GM19395 (cell line): ENCODE measurements around the gene TPRA1.

Experiments
- ATAC-seq: cut with Tn5 transposase; IDR thresholded peaks from one replicate; pipeline ENCODE4 v1.9.1; 2021; ENCODE audit warnings: mild to moderate bottlenecking, moderate library complexity; ENCODE audit not compliant: unreplicated experiment

Gene TPRA1

GRCh38 chr3:127593178-127593577 is 2.6 kb upstream of the TPRA1 start:
- no peak for ATAC-seq

DNA sequence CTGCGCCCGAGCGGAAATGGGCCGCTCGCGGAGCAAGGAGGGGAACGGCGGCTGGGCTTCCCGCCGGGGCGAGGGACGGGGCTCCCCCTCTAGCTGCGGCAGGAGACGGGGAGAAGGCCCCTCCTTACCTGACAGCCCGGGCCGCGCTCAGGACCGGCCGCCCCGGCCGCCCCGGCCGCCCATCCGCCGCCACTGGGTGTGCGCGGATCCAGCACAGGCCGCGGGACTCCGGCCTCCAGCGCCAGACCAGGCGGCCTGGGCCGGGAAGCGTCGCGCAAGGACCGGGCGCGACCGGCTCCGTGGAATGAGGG is 296 bp downstream of the TPRA1 start:
- ATAC-seq: peak; percentile 35

DNA sequence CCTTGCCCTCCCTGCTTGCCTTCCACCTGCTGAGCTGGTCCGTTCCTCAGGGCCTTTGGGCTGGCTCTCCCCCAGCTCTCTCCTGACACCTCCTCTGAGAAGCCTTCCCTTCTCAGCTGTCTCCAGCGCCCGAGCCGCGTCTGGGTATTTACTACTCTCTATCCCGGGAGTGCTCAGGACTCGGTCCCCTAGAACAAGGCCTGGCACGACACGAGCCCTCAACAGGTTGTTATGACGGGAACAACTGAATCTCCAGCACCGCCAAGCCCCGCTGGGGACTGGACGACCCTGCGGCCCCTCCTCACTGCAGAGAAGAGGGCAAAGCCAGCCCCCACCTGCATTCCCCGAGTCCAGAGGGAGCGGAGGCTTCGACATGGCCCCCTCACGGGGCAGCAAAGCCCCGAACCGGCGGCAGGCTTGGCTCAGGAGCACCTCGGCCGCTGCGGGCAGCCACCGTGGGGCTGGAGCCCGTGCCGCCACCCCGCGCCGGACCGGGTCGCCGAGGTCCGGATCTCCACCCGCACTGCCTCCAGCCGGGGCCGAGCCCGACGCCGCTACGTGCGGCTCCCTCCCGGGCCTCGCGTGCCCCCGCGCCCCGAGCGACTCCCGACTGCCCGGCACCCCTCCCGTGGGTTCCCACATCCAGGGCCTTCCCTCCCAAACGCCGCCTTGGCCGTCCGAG is 792 bp downstream of the TPRA1 start:
- ATAC-seq: peak; percentile 6

- no peak for ATAC-seq
Measured at GRCh38 chr3:127588806-127589577, 1.5 kb downstream of the TPRA1 start.

DNA sequence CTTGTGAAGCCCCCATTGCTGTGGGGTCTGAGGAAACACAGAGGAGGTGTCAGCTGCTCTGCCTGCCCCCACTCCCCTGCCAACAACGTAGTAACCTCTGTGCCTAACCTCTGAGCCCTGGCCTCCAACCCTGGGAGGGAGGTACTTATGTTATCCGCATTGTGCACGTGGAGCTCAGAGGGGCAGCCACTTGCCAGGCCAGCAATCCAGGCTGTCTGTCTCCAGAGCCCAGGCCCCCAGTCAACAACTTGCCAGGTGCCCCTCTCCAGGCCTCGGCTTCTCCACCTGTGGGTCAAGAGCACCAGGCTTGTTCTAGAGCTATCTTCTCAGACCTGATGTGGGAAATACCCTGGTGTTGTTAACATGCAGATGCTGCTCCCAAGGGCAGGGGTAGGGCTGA is 2.7 kb downstream of the TPRA1 start:
- no peak for ATAC-seq

GRCh38 chr3:127585813-127586413 is 4.6 kb downstream of the TPRA1 start:
- ATAC-seq: no peak

- no peak for ATAC-seq
Measured at GRCh38 chr3:127585163-127585812, 5.2 kb downstream of the TPRA1 start.

DNA sequence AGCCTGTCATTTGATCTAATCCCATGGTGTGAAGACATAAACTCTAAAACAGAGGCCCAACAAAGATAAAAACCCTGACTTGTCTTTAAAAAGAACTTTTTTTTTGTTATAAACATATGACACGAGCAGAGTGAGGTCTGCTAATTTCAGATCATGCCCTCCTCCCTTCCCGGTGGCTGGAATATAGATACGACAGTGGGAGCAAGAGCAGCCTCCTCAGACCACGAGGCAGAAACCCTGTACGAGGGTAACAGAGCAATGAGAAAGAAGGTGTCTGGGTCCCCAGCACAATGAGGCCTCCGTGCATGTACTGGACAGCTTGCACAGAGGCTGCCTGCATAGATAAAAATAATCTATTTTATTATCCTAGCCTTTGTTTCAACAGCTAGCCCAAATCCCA is 5.8 kb downstream of the TPRA1 start:
- ATAC-seq: no peak

DNA sequence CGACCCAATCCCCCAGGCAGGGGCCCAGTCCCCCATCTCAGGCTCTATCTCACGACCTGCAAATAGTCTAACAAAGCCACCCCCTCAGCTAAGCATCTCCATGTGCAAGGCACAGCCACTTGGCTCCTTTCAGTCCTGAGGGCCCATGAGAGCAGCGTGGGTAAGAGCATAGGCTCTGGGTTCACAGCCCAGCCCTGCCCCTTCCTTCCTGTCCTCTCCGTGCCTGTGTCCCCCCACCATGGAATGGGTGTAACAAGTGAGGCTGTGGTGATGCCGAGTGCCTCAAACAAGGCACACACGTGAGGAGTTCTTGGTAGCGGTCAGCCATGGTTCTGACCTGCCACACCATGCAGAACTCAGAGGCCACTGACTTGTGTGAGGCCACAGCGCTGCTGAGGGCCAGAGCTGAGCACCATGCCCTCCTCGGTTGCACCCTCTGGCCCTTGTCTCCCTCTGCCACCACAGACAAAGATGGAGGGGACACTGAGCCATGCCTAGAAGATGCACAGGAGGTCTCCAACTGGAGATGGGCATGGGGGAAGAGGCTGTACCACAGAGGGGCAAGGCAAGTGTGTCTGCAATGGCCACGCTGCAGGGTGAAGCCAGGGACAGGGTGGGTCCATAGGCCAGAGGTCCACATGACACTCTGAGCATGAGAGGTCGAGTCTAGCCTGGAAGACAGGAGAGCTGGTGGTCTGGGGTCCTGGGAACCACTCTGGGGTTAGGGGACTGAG is 10.0 kb downstream of the TPRA1 start:
- no peak for ATAC-seq

DNA sequence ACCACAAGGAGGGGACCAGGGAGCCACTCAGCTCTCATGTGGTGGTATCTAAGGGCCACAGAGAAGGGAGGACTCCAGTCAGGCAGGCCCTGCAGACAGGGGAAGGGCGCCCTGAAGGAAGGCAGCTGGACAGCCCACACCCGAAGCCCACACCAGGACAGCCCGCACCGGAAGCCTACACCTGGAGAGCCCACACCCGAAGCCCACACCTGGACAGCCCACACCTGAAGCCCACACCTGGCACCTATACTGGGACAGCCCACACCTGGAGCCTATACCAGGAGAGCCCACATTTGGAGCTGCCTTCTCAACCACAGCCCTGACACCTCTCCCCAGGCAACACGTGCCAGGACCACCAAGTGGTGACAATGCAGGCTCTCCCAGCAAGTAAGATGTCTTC is 11.7 kb downstream of the TPRA1 start:
- ATAC-seq: no peak

GRCh38 chr3:127578168-127578567 is 12.4 kb downstream of the TPRA1 start:
- ATAC-seq: no peak

DNA sequence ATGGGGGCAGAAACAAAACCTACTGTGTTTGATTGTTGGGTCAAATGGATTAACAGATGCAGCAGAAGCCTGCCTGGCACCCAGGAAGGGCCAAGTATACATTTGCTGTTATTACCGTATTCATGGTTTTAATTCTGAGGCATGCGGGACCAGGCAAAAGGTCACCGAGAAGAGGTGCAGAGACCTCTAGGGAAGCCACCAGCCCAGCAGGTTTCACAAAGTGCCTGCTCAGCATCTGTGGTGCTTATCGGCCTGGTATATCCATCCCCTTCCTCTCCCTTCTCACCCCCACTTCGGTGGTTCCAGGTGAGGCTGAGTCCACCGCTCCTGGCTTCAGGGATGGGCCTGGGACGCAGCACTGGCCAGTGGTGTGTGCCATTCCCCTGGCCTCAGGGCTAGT is 13.1 kb downstream of the TPRA1 start:
- no peak for ATAC-seq

GRCh38 chr3:127574880-127575878 is 15.4 kb downstream of the TPRA1 start:
- ATAC-seq: peak; percentile 85

GRCh38 chr3:127573912-127574311 is 16.6 kb downstream of the TPRA1 start:
- ATAC-seq: no peak

- ATAC-seq: no peak
Measured at GRCh38 chr3:127573401-127573800, 17.1 kb downstream of the TPRA1 start.

- no peak for ATAC-seq
Measured at GRCh38 chr3:127572735-127573134, 17.8 kb downstream of the TPRA1 start.

GRCh38 chr3:127572186-127572585 is 18.3 kb downstream of the TPRA1 start:
- no peak for ATAC-seq

DNA sequence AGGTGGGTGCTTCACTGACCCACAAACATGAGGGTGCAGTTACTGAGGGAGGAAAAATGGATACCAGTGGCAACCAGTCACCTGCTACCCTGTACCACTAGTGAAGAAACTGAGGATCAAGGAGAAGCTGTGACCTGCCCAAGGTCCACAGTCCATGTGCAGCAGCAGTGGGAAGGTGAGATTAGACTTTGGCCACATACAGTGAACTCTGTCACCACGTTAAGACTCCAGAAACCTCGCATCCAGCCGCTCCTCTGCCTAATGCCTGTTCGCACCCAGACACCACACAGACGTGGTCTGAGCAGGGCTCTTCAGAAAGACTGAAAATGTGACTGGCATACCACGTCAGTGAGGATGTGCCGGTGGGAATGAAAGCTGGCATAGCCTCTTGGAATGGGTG is 20.0 kb downstream of the TPRA1 start:
- ATAC-seq: no peak

DNA sequence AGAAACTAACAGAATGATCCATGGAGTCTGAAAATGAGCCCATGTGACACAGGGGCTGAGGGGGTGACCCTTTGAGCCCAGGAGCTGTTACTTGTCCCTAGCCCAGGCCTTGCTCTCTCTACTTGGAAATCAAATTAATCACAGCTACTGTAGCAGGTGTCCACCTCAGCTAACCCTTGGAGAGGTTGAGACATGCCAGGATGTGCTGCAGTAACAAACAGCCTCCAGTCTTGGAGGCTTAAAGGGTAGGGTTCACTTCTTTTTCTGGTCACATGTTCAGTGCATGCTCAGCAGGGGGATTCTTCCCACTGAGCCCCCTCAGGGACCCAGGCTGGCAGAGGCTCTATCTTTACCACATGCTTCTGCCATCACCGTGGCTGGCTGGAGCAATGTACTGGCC is 21.4 kb downstream of the TPRA1 start:
- ATAC-seq: no peak

- ATAC-seq: no peak
Measured at GRCh38 chr3:127568586-127568985, 21.9 kb downstream of the TPRA1 start.
